Left renal cortex interstitium (tissue), 4 donors: ENCODE measurements around the gene PEX7. TPM values are rescaled to one million over a fixed set of nuclear protein-coding genes. Genes with fewer than 3 reads are reported as not detected.
A peak's percentile ranks its signal among the peaks of the same experiment; 100 is the strongest.
"Not testable (repeated sequence)": the region's sequence is repeated elsewhere in the genome, so short reads cannot be mapped to it uniquely, and the experiment has no call there.

Experiments used
- DNase-seq, 4 donors: peaks; one replicate each; pipeline ENCODE4 v3.0.0-alpha.2; 2013; ENCODE audit warnings: low read depth in 4 of 4, low spot score in 2 of 4, missing footprints in 1 of 4
- polyA plus RNA-seq, 4 donors: library from polyadenylated mRNA; unstranded; fragments of 120-200 nt; gene quantifications; one replicate each; pipeline ENCODE4 v1.2.1, GENCODE V29; 2013; ENCODE audit not compliant: insufficient read length in 4 of 4

Gene PEX7
- polyA plus RNA-seq, 4 donors: 11.4 to 15.8 (median 13.8) TPM

GRCh38 chr6:136840276-136841001 is 18.0 kb downstream of the PEX7 start:
- no peak for DNase-seq

- no peak for DNase-seq
These were observed 20.8 kb downstream of the PEX7 start for GRCh38 chr6:136843210-136843609.

- DNase-seq: peak in 1 of 4 donors; percentile 13
These were observed 23.7 kb downstream of the PEX7 start for GRCh38 chr6:136846046-136846445.

- not testable (repeated sequence) for DNase-seq
These were observed 24.1 kb downstream of the PEX7 start for GRCh38 chr6:136846477-136846876.

- DNase-seq: not testable (repeated sequence)
These were observed 27.7 kb downstream of the PEX7 start for GRCh38 chr6:136849979-136850563.

GRCh38 chr6:136859430-136859829 is 37.0 kb downstream of the PEX7 start:
- no peak for DNase-seq

GRCh38 chr6:136860043-136860442 is 37.7 kb downstream of the PEX7 start:
- DNase-seq: no peak

- no peak for DNase-seq
These were observed 40.3 kb downstream of the PEX7 start for GRCh38 chr6:136862662-136863061.

- DNase-seq: no peak
These were observed 41.4 kb downstream of the PEX7 start for GRCh38 chr6:136863752-136864151.

- no peak for DNase-seq
These were observed 42.3 kb downstream of the PEX7 start for GRCh38 chr6:136864676-136865075.

- no peak for DNase-seq
These were observed 44.6 kb downstream of the PEX7 start for GRCh38 chr6:136866872-136867416.

- no peak for DNase-seq
These were observed 47.1 kb downstream of the PEX7 start for GRCh38 chr6:136869451-136869850.

- no peak for DNase-seq
These were observed 51.4 kb downstream of the PEX7 start for GRCh38 chr6:136873748-136874147.

GRCh38 chr6:136876469-136876868 is 54.1 kb downstream of the PEX7 start:
- not testable (repeated sequence) for DNase-seq

- DNase-seq: no peak
These were observed 58.5 kb downstream of the PEX7 start for GRCh38 chr6:136880748-136881460.

- DNase-seq: no peak
These were observed 63.7 kb downstream of the PEX7 start for GRCh38 chr6:136886091-136886490.

GRCh38 chr6:136887953-136888352 is 65.6 kb downstream of the PEX7 start:
- DNase-seq: no peak

GRCh38 chr6:136889271-136890193 is 67.1 kb downstream of the PEX7 start:
- DNase-seq: no peak

GRCh38 chr6:136890194-136890839 is 67.9 kb downstream of the PEX7 start:
- no peak for DNase-seq

GRCh38 chr6:136890986-136891385 is 68.6 kb downstream of the PEX7 start:
- no peak for DNase-seq
